SK-N-SH treated with all-trans-retinoic acid at 6 μM for 48 hours (cell line): ENCODE measurements around the gene C1orf105.

Source experiments
- CSDC2 ChIP-seq: fragments of 250-450 bp; sonication (Bioruptor Pico); IDR thresholded peaks from 2 replicates; pipeline ENCODE4 v1.5.0; 2020; ENCODE audit warnings: mild to moderate bottlenecking, moderate library complexity
- ESRRG ChIP-seq: fragments of 250-450 bp; sonication (Bioruptor Pico); IDR thresholded peaks from 2 replicates; pipeline ENCODE4 v1.6.1; 2021; ENCODE audit warnings: mild to moderate bottlenecking
- GLIS3 ChIP-seq: fragments of 250-450 bp; sonication (Bioruptor Pico); IDR thresholded peaks from 2 replicates; pipeline ENCODE4 v1.5.0; 2020; ENCODE audit warnings: mild to moderate bottlenecking, moderate library complexity
- OSR1 ChIP-seq: fragments of 250-450 bp; sonication (Bioruptor Pico); IDR thresholded peaks from 2 replicates; pipeline ENCODE4 v1.8.0; 2022; ENCODE audit warnings: moderate library complexity, mild to moderate bottlenecking, inconsistent platforms
- ZFP3 ChIP-seq: fragments of 250-450 bp; sonication (Bioruptor Pico); IDR thresholded peaks from 2 replicates; pipeline ENCODE4 v1.5.0; 2020; ENCODE audit warnings: mild to moderate bottlenecking, moderate library complexity
- ZFP30 ChIP-seq: fragments of 450-650 bp; formaldehyde crosslinking; IDR thresholded peaks from 2 replicates; pipeline ENCODE4 v1.5.0; 2022; ENCODE audit warnings: mild to moderate bottlenecking, moderate library complexity
- ZNF70 ChIP-seq: fragments of 450-650 bp; formaldehyde crosslinking; IDR thresholded peaks from 2 replicates; pipeline ENCODE4 v1.5.0; 2020; ENCODE audit warnings: mild to moderate bottlenecking, moderate library complexity
- TF ChIP-seq, protein P1 (sequence below): fragments of 250-450 bp; sonication (Bioruptor Pico); IDR thresholded peaks from 2 replicates; pipeline ENCODE4 v1.5.1; 2020; ENCODE audit warnings: low read depth, mild to moderate bottlenecking, moderate library complexity
- TF ChIP-seq, protein P2 (sequence below): fragments of 250-450 bp; sonication (Bioruptor Pico); IDR thresholded peaks from 2 replicates; pipeline ENCODE4 v1.8.0; 2020; ENCODE audit warnings: mild to moderate bottlenecking, moderate library complexity, borderline replicate concordance

DNA sequence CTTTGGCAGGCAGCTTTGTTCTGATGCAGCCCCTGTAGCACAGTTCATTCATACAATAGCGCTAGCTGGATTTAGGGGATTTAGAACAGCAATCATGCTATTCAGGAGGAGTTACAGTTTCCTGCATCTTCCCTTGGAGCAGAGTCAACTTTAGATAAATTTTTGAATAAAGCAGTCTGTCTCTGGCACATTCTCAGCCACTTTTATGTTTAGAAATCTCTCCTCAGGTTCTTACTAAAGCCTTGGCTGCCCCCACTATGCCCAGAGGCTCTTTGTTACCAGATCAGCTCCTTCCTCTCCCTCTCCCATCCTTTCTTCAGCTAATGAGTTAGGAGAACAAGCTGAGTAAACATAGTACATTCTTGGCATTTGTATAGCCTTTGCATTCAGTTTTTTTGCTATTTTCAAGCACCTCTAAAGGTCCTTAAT, 40.4 kb downstream of the C1orf105 start:
- TF ChIP-seq ZFP30 (CRISPR knock-in tag) (no peak), GLIS3 (CRISPR knock-in tag) (no peak), ZNF70 (no peak), ZFP3 (CRISPR knock-in tag) (no peak), ESRRG (CRISPR knock-in tag) (no peak), CSDC2 (CRISPR knock-in tag) (no peak), OSR1 (CRISPR knock-in tag) (no peak)
- TF ChIP-seq, protein P1, sequence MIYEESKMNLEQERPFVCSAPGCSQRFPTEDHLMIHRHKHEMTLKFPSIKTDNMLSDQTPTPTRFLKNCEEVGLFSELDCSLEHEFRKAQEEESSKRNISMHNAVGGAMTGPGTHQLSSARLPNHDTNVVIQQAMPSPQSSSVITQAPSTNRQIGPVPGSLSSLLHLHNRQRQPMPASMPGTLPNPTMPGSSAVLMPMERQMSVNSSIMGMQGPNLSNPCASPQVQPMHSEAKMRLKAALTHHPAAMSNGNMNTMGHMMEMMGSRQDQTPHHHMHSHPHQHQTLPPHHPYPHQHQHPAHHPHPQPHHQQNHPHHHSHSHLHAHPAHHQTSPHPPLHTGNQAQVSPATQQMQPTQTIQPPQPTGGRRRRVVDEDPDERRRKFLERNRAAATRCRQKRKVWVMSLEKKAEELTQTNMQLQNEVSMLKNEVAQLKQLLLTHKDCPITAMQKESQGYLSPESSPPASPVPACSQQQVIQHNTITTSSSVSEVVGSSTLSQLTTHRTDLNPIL (CRISPR knock-in tag) = no peak
- TF ChIP-seq, protein P2, sequence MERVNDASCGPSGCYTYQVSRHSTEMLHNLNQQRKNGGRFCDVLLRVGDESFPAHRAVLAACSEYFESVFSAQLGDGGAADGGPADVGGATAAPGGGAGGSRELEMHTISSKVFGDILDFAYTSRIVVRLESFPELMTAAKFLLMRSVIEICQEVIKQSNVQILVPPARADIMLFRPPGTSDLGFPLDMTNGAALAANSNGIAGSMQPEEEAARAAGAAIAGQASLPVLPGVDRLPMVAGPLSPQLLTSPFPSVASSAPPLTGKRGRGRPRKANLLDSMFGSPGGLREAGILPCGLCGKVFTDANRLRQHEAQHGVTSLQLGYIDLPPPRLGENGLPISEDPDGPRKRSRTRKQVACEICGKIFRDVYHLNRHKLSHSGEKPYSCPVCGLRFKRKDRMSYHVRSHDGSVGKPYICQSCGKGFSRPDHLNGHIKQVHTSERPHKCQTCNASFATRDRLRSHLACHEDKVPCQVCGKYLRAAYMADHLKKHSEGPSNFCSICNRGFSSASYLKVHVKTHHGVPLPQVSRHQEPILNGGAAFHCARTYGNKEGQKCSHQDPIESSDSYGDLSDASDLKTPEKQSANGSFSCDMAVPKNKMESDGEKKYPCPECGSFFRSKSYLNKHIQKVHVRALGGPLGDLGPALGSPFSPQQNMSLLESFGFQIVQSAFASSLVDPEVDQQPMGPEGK (CRISPR knock-in tag) = no peak
